Neural progenitor cell (in vitro differentiated cells): ENCODE results near the gene SLC25A20. TPM values are rescaled to one million over a fixed set of nuclear protein-coding genes. Genes with fewer than 3 reads are reported as not detected.

Source experiments
- DNase-seq: peaks from one replicate; pipeline ENCODE4 v3.0.0-alpha.2; 2016; ENCODE audit warnings: low spot score
- H2AFZ ChIP-seq: fragments of 200-600 bp; sonication (generic); replicated peaks from 2 replicates; pipeline ENCODE4 v1.6.1; 2016; ENCODE audit warnings: antibody characterized with exemption
- H3F3A ChIP-seq: fragments of 200-600 bp; sonication (generic); 2 replicates; pipeline ENCODE4 v1.6.1; 2016; ENCODE audit warnings: antibody characterized with exemption, low read depth
- H3K27ac ChIP-seq: fragments of 200-600 bp; sonication (generic); 2 replicates; pipeline ENCODE4 v1.5.1; 2016; ENCODE audit warnings: mild to moderate bottlenecking
- H3K27me3 ChIP-seq: fragments of 200-600 bp; sonication (generic); 2 replicates; pipeline ENCODE4 v1.6.1; 2016; ENCODE audit warnings: mild to moderate bottlenecking, moderate library complexity
- H3K36me3 ChIP-seq: fragments of 200-600 bp; sonication (generic); 2 replicates; pipeline ENCODE4 v1.5.1; 2016
- H3K4me1 ChIP-seq: fragments of 200-600 bp; sonication (generic); 2 replicates; pipeline ENCODE4 v1.6.1; 2016; ENCODE audit warnings: mixed run types
- H3K4me2 ChIP-seq: fragments of 200-600 bp; sonication (generic); 2 replicates; pipeline ENCODE4 v1.6.1; 2016
- H3K4me3 ChIP-seq: fragments of 200-600 bp; sonication (generic); 2 replicates; pipeline ENCODE4 v1.5.1; 2016
- H3K79me2 ChIP-seq: fragments of 200-600 bp; sonication (generic); 2 replicates; pipeline ENCODE4 v1.6.1; 2016; ENCODE audit warnings: low read depth
- H3K9ac ChIP-seq: fragments of 200-600 bp; sonication (generic); 2 replicates; pipeline ENCODE4 v1.6.1; 2016
- H3K9me3 ChIP-seq: fragments of 200-600 bp; sonication (generic); 2 replicates; pipeline ENCODE4 v1.5.1; 2016; ENCODE audit warnings: low read depth
- H4K20me1 ChIP-seq: fragments of 200-600 bp; sonication (generic); 2 replicates; pipeline ENCODE4 v1.6.1; 2016; ENCODE audit warnings: low read depth
- H3K27ac Mint-ChIP-seq: 3 replicates; pipeline ENCODE4 v1.8.0; 2021; ENCODE audit warnings: mixed read lengths
- H3K27me3 Mint-ChIP-seq: 2 replicates; pipeline ENCODE4 v1.8.0; 2022; ENCODE audit warnings: low read depth, mild to moderate bottlenecking, inconsistent platforms, moderate library complexity, mixed read lengths; ENCODE audit not compliant: insufficient read depth
- H3K36me3 Mint-ChIP-seq: 3 replicates; pipeline ENCODE4 v1.8.0; 2021; ENCODE audit warnings: mixed read lengths
- H3K4me1 Mint-ChIP-seq: 3 replicates; pipeline ENCODE4 v1.8.0; 2021; ENCODE audit warnings: mixed read lengths
- H3K4me3 Mint-ChIP-seq: 3 replicates; pipeline ENCODE4 v1.8.0; 2021; ENCODE audit warnings: mild to moderate bottlenecking, moderate library complexity, mixed read lengths
- H3K9me3 Mint-ChIP-seq: 3 replicates; pipeline ENCODE4 v1.8.0; 2020; ENCODE audit warnings: mixed read lengths
- EZH2 ChIP-seq: fragments of 200-600 bp; sonication (generic); IDR thresholded peaks from 2 replicates; pipeline ENCODE4 v1.6.1; 2017; ENCODE audit warnings: antibody characterized with exemption, mild to moderate bottlenecking, moderate library complexity
- EZH2phosphoT487 ChIP-seq: fragments of 200-600 bp; sonication (generic); IDR thresholded peaks from 2 replicates; pipeline ENCODE4 v1.6.1; 2017; ENCODE audit warnings: antibody characterized with exemption
- total RNA-seq: library from RNA; depleted of rRNA; stranded (reverse); fragments of >200 nt; gene quantifications from 2 replicates; pipeline ENCODE4 v1.2.3, GENCODE V29; 2015; ENCODE audit warnings: low replicate concordance
- TF ChIP-seq, protein P1 (sequence below): fragments of 200-600 bp; sonication (generic); IDR thresholded peaks from 2 replicates; pipeline ENCODE4 v1.5.1; 2017; ENCODE audit warnings: antibody characterized with exemption, mild to moderate bottlenecking

SLC25A20 gene
- total RNA-seq, 1 donor from 2014 or later: 12.5 TPM

DNA sequence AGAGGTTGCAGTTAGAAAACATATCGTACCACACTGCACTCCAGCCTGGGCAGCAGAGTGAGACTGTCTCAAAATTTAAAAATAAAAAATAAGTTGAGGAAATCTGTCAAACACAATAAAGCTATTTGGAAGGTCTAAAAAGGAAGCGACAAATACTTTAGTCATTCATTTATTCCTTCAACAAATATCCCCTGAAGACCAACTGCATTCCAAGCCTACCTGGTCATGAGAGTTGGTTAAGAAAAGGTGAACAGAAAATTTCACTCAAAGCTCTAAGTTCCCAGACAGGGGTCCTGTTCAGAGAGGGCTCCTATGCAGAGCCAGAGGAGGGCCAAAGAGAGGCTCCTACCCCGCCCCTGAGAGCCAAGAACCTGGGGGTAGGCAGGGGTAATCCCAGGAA lies 35.6 kb downstream of the SLC25A20 start:
- H3F3A ChIP-seq: no peaks in the 10 kb centered on the region
- Mint-ChIP-seq H3K4me3 (no peak overlapping the region), H3K4me1 (peaks cover 5% of the 10 kb centered on the region), H3K27me3 (no peaks in the 10 kb centered on the region), H3K36me3 (no peaks in the 10 kb centered on the region), H3K27ac (no peak overlapping the region), H3K9me3 (no peaks in the 10 kb centered on the region)
- no peaks in the 10 kb centered on the region for H4K20me1 ChIP-seq
- no peak overlapping the region for H2AFZ ChIP-seq
- no peak for DNase-seq
- no peaks in the 10 kb centered on the region for H3K27me3 ChIP-seq
- H3K4me1 ChIP-seq: peaks cover 7% of the 10 kb centered on the region
- H3K4me2 ChIP-seq: no peak overlapping the region
- H3K27ac ChIP-seq: no peak overlapping the region
- no peaks in the 10 kb centered on the region for H3K36me3 ChIP-seq
- H3K4me3 ChIP-seq: no peak overlapping the region
- no peaks in the 10 kb centered on the region for H3K9me3 ChIP-seq
- H3K79me2 ChIP-seq: no peaks in the 10 kb centered on the region
- TF ChIP-seq EZH2phosphoT487 (no peak), EZH2 (no peak)
- TF ChIP-seq, protein P1, sequence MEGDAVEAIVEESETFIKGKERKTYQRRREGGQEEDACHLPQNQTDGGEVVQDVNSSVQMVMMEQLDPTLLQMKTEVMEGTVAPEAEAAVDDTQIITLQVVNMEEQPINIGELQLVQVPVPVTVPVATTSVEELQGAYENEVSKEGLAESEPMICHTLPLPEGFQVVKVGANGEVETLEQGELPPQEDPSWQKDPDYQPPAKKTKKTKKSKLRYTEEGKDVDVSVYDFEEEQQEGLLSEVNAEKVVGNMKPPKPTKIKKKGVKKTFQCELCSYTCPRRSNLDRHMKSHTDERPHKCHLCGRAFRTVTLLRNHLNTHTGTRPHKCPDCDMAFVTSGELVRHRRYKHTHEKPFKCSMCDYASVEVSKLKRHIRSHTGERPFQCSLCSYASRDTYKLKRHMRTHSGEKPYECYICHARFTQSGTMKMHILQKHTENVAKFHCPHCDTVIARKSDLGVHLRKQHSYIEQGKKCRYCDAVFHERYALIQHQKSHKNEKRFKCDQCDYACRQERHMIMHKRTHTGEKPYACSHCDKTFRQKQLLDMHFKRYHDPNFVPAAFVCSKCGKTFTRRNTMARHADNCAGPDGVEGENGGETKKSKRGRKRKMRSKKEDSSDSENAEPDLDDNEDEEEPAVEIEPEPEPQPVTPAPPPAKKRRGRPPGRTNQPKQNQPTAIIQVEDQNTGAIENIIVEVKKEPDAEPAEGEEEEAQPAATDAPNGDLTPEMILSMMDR: no peak
- no peak overlapping the region for H3K9ac ChIP-seq

DNA sequence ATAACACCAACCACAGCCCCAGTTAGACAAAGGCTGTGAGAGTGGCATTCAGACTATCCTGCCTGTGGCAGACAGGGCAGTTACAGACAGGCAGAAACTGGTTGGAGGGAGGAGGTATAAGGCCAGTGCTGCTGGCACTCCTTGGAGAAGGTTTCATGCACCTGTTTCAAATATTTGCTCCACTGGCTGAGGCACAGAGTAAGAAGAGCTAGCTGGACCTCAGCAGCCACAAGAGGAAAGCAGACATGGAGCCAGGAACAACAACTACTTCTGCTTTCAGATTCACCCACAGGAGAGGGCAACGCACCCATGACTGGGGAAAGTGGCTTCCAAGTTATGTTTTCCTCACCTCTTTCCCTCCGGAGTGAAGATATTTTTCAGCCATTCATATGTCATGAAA lies 39.5 kb downstream of the SLC25A20 start:
- Histone ChIP-seq H3K79me2 (no peaks in the 10 kb centered on the region), H3K4me2 (no peak overlapping the region), H3K9me3 (no peaks in the 10 kb centered on the region), H3F3A (peaks cover 10% of the 10 kb centered on the region), H3K4me3 (no peak overlapping the region), H2AFZ (no peak overlapping the region), H3K27ac (no peak overlapping the region), H3K36me3 (no peaks in the 10 kb centered on the region), H3K27me3 (no peaks in the 10 kb centered on the region), H3K4me1 (peaks cover 8% of the 10 kb centered on the region), H4K20me1 (no peaks in the 10 kb centered on the region), H3K9ac (no peak overlapping the region)
- no peak for DNase-seq
- Mint-ChIP-seq H3K4me3 (no peak overlapping the region), H3K36me3 (no peaks in the 10 kb centered on the region), H3K4me1 (peaks cover 6% of the 10 kb centered on the region), H3K27me3 (peaks cover 3% of the 10 kb centered on the region), H3K9me3 (no peaks in the 10 kb centered on the region), H3K27ac (no peak overlapping the region)
- no peak for TF ChIP-seq EZH2phosphoT487

DNA sequence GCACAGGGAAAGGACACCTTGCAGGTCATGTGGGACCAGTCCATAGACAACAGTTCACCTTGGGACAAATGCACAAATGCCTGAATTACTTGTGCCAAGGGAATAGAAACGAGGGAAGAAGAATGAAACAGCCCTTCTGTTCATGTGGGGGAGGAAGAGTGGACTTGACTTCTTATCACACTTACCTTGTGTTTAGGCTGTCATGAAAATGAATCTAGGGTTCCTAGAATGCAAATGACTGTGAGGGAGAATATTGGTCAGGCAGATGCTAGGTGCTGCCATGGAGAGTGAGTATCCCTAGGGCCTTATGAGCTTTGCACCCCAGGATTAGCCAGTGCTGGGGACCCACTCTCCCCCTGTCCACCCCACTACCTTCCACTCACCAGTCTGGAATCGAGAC lies 40.0 kb downstream of the SLC25A20 start:
- TF ChIP-seq EZH2 (no peak), EZH2phosphoT487 (no peak)
- TF ChIP-seq, protein P1: no peak
- Histone ChIP-seq H3K9me3 (no peaks in the 10 kb centered on the region), H3K4me1 (peaks cover 8% of the 10 kb centered on the region), H3K27me3 (no peaks in the 10 kb centered on the region), H3K4me3 (no peak overlapping the region), H3F3A (peaks cover 10% of the 10 kb centered on the region), H4K20me1 (no peaks in the 10 kb centered on the region), H3K4me2 (no peak overlapping the region), H3K9ac (no peak overlapping the region), H2AFZ (no peak overlapping the region), H3K27ac (no peak overlapping the region), H3K36me3 (no peaks in the 10 kb centered on the region), H3K79me2 (no peaks in the 10 kb centered on the region)
- Mint-ChIP-seq H3K27me3 (peaks cover 3% of the 10 kb centered on the region), H3K4me1 (peaks cover 6% of the 10 kb centered on the region), H3K36me3 (no peaks in the 10 kb centered on the region), H3K27ac (no peak overlapping the region), H3K4me3 (no peak overlapping the region), H3K9me3 (no peaks in the 10 kb centered on the region)
- DNase-seq: no peak

DNA sequence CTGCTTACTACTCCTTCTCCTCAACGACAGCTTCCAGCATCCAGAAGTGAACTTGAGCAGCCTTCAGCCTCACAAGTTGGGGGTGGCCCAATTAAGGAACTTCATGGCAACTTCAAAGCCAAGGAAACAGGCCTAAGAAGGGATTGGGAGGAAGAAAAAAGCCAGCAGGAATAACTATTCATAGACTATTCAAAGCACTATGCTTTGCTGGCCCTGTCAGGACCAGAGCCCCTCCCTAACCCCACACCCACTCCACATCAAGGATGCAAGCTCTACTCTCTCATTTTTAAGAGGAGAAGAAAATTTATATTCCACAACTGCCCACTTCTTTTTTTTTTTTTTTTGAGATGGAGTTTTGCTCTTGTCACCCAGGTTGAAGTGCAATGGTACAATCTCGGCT lies 41.0 kb downstream of the SLC25A20 start:
- Histone ChIP-seq H3K4me3 (no peak overlapping the region), H3K27ac (no peak overlapping the region), H3K9ac (no peak overlapping the region), H3K4me1 (peaks cover 8% of the 10 kb centered on the region), H3K4me2 (no peak overlapping the region), H3K36me3 (no peaks in the 10 kb centered on the region), H2AFZ (no peak overlapping the region), H3K27me3 (no peaks in the 10 kb centered on the region), H3F3A (peaks cover 10% of the 10 kb centered on the region), H4K20me1 (no peaks in the 10 kb centered on the region), H3K79me2 (no peaks in the 10 kb centered on the region), H3K9me3 (no peaks in the 10 kb centered on the region)
- H3K4me3 Mint-ChIP-seq: no peak overlapping the region
- peaks cover 6% of the 10 kb centered on the region for H3K4me1 Mint-ChIP-seq
- H3K36me3 Mint-ChIP-seq: no peaks in the 10 kb centered on the region
- no peaks in the 10 kb centered on the region for H3K9me3 Mint-ChIP-seq
- TF ChIP-seq EZH2 (no peak), EZH2phosphoT487 (no peak)
- TF ChIP-seq, protein P1: no peak
- no peak for DNase-seq
- no peak overlapping the region for H3K27ac Mint-ChIP-seq
- H3K27me3 Mint-ChIP-seq: peaks cover 3% of the 10 kb centered on the region
